NCI-H2029 treated with DMSO at 0.1 percent for 48 hours (cell line): ENCODE data around the gene CPNE5.
"Not testable (repeated sequence)": the region's sequence is repeated elsewhere in the genome, so short reads cannot be mapped to it uniquely, and the experiment has no call there.

Experiments used
- DNase-seq: peaks from one replicate; lab custom pipeline; 2025; lab: John Stamatoyannopoulos, UW

Gene CPNE5

DNA sequence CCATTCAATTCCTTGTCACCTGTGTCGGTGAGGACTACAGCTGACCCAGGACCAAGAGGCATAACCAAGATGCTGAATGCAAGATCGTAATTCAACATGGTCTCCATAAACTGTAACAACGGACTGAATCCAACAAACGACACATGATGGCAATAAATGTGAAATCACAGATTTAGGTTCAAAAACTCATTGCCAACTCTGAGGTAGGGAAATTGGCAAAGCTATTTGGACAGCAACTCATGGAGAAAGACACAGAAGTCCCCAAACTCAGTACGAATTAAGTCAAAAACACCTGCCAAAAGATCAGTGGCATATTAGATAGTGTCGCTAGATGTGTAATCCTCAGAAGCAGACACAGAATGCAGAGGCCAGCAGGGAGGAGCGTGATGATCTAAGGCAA lies 25.0 kb downstream of the CPNE5 start:
- no peak for DNase-seq

DNA sequence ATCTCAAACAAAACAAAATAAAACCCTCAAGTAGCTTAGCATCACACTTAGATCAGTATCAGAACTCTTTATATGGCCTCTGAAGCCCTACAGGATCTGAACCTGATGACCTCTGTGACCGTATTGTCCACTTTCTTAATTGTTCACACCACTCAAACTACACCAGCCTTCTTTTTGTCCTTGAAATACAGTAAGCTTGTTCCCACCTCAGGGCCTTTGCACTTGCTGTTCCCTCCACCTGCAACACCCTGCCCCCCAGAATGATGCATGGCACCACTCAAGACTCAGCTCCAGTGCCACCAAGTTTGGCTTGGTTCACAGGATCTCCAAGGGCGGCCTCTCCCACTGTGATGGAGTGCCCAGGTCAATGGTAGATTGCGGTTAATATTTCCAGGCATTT lies 25.7 kb downstream of the CPNE5 start:
- DNase-seq = no peak

DNA sequence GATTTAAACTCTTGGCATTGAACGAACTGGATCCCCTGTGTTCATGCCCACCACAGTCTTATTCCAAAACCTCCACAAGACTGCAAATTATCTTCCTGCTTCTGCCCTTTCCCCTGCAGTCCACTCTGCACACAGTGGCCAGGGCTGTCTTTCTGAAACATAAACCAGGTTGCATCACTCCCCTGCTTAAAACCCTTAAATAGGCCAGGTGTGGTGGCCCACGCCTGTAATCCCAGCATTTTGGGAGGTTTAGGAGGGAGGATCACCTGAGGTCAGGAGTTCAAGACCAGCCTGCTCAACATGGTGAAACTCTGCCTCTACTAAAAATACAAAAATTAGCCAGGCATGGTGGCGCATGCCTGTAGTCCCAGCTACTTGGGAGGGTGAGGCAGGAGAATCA lies 26.2 kb downstream of the CPNE5 start:
- not testable (repeated sequence) for DNase-seq

DNA sequence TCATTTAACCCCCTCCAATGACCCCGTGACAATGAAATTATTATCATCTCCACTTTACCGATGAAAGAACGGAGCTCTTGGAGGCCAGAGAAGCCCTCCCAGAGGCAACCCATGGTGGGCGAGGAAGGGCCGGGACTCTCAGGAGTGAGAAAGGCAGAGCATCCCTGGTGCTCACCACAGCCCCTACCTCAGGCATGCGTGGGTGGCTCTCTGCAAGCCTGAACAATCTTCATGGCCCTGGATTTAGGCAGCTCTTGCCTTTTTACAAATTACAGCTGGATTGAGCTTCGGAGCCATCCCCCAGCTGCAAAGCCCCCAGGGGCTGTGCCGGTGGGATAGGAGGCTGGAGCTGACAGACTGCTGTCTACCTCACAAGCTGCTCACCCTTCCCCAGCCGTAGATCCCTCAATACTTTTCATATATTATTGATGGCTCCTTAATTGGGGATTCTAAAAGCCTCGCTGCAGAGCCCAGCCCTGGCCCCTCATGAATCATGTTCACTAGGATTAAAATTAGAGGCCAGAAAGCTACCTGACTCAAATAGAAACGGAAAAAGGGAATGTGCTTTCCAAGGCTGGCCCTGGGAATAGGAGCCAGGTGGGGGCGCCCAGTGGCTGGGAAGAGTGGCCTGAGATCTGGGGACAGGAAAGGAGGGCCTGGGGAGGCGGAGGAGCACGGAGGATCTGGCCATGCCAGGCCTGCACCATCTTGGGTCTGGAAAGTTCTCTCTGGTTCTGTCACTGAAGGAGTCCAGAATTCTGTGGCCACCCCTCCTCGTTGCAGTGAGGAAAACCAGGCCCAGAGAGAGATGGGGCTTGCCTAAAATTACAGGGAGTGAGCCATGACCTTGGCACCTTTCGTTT lies 29.1 kb downstream of the CPNE5 start:
- no peak for DNase-seq

DNA sequence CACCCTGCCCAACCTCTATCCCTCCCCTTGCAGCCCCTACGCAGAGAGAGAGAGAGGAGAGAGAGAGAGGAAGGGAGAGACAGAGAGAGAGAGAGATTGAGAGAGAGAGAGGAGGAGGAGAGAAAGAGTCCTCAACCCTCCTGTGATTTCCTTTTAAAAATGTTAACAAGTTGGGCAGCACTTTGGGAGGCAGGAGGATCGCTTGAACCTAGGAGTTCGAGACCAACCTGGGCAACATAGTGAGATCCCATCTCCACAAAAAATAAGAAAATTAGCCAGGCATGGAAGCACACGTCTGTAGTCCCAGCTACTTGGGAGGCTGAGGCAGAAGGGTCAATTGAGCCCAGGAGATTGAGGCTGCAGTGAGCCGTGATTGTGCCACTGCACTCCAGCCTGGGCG lies 30.1 kb downstream of the CPNE5 start:
- no peak for DNase-seq

DNA sequence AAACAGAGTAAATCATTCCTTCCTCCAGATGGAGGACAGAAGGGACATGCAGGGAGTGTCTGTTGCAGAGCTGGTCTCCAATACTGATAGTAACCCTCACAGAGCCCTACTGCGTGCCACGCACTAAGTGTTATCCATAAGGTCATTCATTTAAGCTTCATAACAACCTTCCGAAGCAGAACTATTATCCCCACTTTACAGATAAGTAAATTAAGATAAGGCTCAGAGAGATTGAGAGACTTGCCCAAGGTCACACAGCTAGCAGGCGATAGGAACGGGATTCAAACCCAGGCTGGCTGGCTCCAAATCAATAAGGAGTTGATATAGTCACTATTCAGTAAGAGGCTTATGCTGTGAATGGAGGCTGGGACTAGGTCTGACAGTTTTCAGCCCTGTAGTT lies 30.6 kb downstream of the CPNE5 start:
- DNase-seq = no peak

DNA sequence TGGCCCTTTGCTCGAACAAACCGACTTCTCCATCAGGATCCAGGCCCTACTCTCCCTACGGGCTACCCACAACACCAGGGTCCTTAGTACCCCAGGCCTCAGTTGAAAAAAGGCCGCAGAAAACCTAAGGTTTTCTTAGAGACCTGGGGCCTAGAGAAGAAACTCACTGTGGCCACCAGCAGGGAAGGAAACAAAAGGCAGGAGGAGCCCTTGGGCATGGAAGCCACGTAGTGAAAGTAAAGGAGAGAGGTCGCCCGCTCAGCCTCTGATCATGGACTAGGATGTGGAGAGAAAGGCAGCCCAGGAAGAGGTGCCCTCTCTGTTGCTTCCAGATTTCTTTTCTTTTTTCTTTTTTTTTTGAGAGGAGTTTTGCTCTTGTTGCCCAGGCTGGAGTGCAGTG lies 31.5 kb downstream of the CPNE5 start:
- no peak for DNase-seq

DNA sequence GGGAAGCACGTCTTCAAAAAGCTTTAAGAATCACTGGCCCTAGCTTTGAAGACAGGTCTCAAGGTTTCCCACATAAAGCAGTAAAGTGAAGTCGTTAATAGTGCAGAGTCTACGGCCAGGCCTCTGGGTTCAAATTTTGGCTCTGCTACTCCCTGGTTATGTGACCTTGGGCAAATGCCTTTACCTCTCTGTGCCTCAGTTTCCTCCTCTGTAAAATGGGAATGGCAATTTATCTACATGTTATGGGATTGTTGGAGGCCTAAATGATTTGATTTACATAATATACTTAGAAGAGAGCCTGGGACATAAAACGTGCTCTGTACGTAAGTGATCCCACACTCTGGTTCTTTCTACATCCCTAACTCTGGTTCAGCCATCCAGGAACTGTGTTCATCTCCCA lies 32.1 kb downstream of the CPNE5 start:
- no peak for DNase-seq

DNA sequence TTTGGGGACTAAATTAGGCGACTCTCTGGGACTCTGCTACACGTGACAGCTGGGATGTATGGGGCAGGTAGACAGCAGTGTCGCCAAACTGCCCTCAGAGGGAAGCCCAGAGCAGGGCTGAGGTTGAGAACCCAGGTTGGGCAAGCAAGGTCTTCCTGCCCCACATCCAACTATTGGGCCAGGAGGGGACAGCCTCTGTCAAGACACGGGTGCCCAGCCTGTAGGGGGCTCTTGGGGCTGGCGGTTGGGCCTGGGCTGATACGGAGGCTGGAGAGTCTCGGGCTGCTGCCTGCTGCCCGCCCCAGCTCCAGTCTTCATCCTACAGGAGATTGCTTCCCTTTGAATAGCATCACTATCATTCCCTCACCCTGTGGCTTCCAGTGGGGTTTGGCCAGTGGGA lies 33.3 kb downstream of the CPNE5 start:
- no peak for DNase-seq

DNA sequence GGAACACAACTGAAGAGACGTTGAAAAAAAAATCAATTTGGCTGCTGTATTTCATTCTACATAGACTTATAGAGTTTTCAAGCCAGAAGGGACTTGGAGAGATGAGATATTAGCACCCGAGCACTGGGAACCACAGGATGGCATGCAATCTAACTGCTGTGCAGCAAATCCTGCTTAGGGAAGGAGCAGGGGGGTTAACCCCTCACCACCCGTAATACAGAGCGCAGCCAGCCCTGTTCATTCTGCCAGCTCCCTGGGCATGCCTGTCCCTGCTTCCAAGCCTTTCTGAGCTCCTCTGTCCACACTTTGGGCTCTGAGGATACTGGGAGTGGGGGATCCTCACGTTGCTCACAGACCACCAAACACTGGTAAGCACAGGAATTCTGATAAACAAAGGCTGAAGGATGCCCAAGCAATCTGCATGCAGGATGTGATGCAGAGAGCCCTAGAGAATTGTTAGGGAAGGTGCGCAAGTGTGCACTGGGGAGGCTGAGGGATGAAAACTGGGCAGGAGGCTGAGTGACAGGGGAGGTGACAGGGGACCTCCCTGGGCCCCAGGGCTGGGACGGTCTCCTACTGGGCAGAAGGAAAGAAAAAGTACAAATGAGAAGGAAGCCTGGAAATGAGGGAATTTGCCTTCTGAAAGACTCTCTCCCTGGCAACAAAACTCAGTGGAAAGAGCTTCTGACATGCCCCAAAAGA lies 34.0 kb downstream of the CPNE5 start:
- no peak for DNase-seq

DNA sequence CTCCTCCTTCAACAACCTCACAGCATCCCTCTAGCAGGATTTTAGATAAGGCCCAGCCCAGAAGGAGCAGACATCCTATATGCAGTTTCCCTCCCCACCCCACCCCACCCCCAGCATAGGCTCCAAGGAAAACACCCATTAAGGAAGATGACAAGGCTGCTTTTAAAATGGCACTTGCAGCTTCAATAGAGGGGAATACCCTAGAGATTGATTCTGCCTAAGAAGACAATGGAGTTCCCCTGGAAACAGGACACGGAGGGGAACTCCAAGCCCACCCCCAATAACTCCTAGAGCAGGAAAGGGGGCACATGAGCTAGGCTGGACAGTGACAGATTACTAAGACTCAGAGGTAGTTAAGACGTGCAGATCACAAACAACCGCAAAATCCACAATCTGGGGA lies 34.7 kb downstream of the CPNE5 start:
- DNase-seq = no peak

DNA sequence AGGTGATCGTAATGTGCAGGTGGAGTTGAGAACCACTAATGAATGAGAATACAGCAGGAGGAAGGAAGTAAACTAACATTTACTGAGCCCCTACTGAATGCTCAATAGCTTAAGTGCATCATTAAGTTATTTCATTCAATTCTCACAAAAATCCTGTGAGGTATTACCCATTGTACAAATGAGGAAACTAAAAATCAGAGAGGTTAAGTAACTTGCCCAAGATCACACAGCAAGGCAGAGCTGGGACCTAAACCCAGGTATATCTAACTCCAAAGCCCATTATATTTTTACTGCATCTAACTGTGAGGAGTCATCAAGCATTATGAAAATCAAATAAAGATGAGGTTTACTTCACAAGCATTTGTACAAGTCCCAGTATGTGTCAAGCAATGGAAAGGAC lies 35.3 kb downstream of the CPNE5 start:
- no peak for DNase-seq

DNA sequence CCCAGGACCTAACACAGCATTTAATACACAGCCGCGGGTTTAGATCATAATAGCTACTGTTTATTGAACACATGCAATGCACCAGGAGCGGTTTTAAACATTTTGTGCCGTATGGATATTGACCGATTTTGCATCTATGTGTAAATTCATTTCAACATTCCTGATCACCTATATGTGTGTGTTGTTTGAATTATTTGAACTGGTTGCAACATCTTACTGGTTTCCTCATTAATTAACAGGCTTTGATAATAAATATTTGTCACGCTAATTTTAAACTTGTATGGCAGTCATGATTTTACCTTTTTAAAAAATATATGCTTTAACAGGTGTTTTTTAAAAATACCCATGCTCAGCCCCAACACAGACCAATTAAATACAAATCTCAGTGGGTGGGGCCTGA lies 35.8 kb downstream of the CPNE5 start:
- DNase-seq = no peak

DNA sequence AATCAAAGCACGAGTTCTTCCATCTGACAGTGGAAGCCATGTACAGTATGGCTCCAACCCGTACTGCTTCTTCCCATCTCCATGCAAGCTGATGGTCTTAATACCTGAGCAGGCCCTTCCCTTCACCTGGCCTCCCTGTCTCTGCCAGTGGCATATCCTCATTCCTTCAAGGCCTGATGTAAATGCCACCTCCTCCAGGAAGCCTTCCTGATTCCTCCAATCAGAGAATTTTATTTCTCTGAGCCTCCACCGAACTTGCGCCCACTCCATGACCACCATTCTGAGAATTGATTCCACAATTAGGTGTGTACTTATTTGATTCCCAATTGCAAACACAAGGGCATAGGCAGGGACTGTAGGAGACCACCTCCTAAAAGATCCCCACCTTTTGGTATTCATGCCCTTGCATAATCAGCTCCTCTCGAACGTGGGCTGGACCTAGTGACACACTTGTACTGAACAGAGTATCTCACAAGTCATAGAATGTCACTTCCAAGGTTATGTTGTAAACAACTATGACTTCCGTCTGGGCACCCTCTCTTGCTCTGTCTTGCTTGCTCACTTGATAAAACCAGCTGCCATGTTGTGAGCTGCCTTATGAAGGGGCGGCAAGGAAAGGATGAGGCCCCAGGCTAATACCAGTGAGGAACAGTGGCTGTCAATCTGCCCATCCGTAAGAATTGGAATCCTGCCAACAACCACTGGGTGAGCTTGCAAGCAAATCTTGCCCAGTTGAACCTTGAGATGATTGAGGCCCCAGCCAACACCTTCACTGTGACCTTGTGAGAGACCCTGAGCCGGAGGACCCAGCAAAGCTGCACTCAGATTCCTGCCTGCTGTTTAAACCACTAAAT lies 38.8 kb downstream of the CPNE5 start:
- no peak for DNase-seq

DNA sequence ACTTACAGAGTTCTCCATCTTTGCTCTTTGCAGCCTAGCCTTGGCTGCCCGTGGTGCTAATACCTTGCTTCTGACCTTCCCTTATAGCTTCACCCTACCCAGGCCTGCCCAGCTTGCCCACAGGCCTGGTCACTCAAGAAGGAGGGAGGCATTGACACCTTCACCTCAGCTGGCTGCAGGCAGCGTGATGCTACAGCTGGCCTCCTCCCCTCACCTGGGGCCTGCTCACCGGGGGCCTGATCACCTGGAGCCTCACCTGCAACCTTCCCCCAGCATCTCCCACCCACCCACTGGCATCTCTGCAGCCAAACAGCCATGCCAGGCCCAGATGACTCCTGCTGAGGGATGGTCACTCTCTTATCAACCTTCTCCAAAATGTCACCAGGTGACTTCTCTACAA lies 40.4 kb downstream of the CPNE5 start:
- DNase-seq = no peak

DNA sequence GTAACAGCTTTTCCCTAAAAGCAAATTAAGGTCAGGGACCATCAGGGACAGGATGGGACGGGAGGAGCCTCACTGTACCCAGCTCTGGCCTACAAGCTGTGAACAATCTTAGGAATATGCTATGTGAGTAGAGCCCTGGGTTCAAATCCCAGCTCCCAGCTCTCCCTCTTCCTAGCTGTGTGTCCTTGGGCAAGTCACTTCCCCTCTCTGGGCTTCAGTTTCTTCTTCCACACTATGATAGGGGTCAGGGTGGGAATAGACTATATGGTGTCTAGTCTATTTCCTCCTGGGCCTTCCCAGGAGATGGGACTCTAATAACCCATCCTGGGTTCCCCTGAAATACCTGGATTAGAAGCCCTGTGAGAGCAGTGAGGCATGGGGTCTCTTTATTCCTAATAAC lies 41.6 kb downstream of the CPNE5 start:
- DNase-seq = no peak

DNA sequence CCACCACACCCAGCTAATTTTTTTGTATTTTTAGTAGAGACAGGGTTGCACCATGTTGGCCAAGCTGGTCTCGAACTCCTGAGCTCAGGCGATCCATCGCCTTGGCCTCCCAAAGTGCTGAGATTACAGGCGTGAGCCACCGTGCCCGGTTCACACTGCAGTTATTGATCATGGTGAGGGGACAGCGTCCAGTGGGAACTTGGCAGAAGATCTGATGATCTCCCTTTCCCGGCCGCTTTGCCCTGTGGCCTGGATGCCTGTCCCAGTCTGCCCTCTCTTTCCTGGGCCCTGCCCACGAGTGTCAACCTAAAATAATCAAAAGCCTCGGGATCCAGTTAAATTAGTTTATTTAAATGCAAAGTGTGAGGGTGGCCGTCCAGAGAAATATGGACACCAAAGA lies 42.2 kb downstream of the CPNE5 start:
- no peak for DNase-seq

DNA sequence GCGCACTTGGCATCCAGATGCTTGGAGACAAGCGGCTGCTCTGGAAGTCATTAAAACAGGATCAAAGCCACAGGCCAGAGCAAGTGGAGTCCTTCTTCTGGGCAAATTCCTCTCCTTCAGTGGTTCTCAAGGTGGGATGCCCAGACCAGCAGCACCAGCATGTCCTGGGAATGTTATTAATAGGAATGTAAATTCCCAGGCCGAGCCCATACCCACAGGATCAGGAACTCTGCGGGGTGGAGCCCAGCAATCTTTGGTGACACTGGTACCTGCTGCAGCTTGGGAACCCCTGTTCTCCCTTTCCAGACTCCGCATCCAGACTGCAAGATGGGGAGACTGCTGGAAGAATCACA lies 44.6 kb downstream of the CPNE5 start:
- no peak for DNase-seq

DNA sequence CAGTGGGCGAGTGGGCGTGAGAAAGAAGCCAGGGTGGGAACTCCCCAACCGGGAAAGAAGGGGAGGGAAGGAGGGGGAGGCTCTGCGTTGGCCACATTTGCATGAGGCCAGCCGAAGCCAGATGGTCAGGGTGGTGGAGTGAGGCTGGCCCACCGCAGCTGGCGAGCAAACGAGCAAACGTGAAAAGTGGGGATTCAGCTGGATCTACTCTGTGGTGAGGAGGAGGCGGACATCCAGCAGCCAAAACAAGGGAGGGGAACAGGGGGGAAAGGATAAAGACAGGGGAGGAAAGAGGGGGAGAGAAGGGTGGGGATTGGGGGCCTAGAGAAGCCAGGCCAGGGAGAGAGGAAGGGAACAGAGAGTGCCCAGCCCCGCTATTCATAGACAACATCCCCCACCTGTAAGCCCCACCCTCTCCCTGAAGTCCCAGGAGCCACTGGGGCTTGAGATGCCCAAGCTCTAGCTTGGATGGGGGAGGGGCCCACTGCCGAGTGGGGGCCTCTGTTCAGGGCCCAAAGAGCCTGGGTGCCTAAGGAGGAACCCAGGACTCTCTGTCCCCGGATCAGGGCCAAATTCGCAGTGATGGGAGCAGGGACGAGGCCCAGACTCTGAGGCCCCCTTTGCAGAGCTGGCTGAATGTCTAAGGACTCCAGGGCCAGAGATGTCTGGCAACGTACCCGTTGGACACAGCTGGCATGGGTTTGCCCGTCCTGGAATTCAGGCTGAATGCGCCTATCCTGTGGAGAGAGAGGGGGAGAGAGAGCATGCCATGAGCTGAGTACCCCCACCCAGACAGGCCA lies 45.1 kb downstream of the CPNE5 start:
- no peak for DNase-seq

DNA sequence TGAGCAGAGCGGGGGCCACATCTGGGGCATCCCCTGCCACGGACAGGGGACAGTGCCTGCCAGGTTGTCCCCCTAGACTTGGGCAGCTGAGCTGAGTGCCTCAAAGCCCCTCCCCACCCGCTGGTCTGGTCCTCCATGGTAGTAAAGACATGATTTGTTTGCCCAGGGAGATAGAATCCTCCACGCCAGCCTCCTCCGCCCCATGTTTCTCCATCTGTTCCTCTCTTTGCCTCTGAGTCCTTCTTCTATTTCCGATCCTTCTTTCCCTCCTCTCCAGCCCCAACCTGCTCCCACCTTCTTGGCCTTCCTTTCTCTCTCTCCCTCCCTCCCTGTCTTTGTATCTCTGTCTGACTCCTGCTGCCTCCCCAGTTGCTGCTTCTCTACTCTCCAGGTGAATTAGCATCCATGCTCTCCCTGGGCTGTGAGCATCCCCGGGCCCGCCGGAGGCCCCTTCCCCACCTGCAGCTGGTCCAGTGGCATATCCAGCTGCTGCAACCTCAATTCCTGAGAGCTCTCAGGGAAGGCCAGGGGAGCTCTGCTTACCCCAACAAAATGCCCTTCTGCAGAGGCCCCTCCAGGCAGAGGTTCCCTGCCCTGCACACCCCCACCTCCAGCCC lies 45.8 kb downstream of the CPNE5 start:
- DNase-seq = no peak

DNA sequence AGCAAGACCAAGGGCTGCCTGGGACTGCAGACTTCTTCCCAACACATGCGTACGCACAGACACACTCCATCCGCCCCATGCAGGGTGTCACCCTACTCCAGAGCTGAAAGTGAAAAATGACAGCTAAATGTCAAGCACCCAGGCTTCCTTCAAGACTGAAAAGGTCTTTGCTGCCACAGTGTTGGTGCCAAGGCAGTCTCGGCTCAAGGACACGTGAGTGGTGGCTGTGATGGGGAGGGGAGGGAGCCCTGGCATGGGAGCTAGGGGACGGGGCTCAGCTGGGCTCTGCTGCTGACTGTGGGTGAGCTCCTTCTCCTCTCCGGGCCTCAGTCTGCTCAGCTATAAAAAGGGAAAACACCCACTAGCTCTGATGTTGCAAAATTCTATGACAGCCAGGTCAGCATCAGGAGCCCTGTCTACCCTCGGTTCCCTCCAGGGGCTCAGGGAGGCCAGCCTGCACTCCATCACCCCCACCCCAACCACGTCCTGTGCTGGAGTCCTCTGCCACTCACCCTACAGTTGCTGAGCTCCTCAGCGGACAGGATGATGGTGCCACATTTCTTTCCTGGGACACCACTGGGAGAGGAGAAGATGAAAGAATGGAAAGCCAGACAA lies 47.6 kb downstream of the CPNE5 start:
- no peak for DNase-seq
